Measurements from ENCODE around the gene ARL17A.
"Not testable (repeated sequence)": the region's sequence is repeated elsewhere in the genome, so short reads cannot be mapped to it uniquely, and the experiment has no call there.

The ARL17A gene

DNA sequence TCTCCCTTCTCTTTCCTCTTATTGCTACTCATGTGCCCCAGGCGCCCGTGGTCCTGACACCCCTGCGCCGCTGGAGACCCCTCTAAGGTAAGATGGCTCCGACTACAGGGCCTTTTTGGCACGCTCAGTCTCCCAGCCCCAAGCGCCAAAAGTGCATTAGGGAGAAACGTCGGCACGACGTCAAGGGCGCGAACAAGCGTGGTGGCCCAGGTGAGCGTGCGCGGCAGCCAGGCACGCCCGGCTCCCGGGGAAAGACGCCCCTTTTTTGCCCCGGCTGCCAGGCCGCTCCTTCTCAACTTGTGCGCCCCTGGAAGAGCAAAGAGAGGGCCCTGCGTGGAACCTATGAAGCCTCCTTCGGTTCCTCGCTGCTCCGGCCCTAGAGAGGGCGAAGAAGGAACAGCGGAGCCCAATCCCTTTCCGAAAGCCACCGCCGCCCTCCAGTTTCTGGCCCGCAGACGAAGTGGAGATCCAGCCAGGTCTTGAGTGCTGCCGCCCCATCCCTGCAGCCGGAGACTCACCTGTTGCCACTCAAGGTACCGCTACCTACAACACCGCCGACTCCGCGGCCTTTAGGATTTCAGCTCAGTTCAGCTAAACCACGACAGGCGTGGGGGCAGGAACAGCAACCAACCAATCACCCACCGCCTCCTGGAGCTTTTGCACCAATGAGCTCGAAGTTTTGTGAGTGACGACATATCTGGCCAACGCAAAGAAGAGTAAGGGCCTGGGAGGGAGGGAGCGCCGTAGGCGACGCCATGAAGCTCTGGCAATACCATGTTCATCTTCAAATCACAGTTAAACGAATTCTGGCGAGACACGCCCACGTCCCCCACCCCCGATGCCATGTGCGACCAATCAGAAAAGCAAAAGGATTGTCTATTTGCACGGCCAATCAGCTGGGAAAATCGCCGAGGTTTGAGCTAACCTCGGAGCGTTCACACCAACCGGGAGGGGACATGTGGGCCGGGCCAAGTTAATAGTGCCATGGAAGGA, at the start of gene ARL17A:
Gene ARL17A (minus strand): TSS at position 609 of the 993 bp plus-strand sequence. CDS start 3,369 bp downstream, outside the sequence.
- CTCF ChIA-PET, H3K36me3 Mint-ChIP-seq, H3K4me1 Mint-ChIP-seq, H3K9me3 Mint-ChIP-seq, H3K27me3 Mint-ChIP-seq: not testable (repeated sequence)
- peak; percentile 96 for DNase-seq
- Mint-ChIP-seq H3K4me3 (peak within 1 kb of the TSS; percentile 62), H3K27ac (peak within 1 kb of the TSS; percentile 86)

DNA sequence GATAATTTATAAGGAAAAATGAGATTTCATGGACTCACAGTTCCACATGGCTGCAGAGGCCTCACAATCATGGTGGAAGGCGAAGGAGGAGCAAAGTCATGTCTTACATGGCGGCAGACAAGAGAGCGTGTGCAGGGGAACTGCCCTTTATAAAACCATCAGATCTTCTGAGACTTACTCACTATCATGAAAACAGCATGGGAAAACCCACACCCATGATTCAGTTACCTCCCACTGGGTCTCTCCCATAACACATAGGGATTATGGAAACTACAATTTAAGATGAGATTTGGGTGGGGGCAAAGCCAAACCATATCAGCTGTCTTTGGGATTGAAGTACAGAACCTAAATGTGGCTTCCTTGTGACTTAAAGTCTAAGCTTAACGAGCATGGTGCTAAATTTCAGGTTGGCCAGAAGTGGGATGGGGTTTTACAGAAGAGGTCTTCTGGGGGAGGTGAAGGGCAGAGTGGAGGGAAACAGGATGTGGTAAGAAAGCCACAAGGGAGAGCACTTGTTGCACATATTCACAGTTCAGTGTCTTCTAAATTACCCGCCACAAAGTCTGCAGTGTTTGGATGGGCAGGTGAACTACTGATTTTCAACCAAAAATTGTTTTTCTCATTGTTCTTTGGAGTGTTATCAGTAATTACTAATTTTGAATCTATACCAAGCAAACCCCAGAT, 49.4 kb upstream of the ARL17A start:
- H3K4me1 Mint-ChIP-seq, DNase-seq, H3K27ac Mint-ChIP-seq, CTCF ChIA-PET, H3K4me3 Mint-ChIP-seq, H3K27me3 Mint-ChIP-seq, H3K36me3 Mint-ChIP-seq, H3K9me3 Mint-ChIP-seq: not testable (repeated sequence)

DNA sequence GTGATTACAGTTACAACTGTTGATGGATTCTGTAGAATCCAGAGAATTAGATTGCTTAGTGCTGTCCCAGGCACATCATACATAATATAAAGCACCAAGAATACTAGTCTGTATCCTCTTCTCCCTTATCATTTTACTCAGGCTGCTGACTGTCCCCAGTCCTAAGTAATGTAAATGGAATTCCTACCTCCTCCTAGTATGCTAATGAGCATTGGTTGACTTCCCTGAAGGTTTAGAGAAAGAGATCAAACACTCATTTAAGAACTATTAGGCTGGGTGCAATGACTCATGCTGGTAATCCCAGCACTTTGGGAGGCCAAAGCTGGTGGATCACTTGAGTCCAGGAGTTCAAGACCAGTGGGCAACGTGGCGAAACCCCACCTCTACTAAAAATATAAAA, 48.0 kb upstream of the ARL17A start:
- H3K4me1 Mint-ChIP-seq, H3K9me3 Mint-ChIP-seq, H3K27me3 Mint-ChIP-seq, H3K27ac Mint-ChIP-seq, H3K4me3 Mint-ChIP-seq, DNase-seq, CTCF ChIA-PET, H3K36me3 Mint-ChIP-seq: not testable (repeated sequence)

DNA sequence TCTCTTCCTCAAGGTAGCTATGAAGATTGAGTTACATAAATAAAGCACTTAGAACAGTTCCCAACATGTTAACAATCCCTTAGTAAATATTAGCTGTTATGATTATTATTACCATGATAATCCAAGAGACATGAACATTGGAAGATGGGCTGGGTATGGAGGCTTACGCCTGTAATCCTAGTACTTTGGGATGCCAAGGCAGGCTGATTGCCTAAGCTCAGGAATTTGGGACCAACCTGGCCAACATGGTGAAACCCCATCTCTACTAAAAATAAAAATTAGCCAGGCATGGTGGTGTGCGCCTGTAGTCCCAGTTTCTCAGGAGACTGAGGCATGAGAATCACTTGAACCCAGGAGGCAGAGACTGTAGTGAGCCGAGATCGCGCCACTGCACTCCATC, 45.2 kb upstream of the ARL17A start:
- H3K27me3 Mint-ChIP-seq, H3K4me3 Mint-ChIP-seq, H3K4me1 Mint-ChIP-seq, H3K36me3 Mint-ChIP-seq, H3K27ac Mint-ChIP-seq, DNase-seq, CTCF ChIA-PET, H3K9me3 Mint-ChIP-seq: not testable (repeated sequence)

DNA sequence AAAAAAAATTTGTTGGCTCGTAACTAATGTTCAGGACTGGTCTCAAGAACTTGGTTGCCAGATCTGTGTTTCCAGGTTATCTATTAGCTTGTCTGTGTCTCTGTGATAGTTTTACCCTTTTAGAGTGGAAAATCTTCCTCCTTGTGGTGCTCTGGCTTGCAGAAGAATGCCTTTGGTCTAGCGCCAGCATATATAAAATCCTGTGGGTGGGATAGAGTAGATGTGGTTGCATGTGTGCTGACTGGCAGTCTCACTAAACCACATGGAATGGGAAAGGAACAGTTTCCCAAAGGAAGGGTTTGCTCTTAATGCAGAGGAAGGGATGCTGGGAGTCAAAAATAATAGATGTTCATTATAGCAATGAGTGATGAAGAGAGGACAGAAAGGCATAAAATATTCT, 44.3 kb upstream of the ARL17A start:
- H3K27me3 Mint-ChIP-seq, H3K27ac Mint-ChIP-seq, H3K36me3 Mint-ChIP-seq, H3K4me1 Mint-ChIP-seq, DNase-seq, H3K9me3 Mint-ChIP-seq, H3K4me3 Mint-ChIP-seq, CTCF ChIA-PET: not testable (repeated sequence)

DNA sequence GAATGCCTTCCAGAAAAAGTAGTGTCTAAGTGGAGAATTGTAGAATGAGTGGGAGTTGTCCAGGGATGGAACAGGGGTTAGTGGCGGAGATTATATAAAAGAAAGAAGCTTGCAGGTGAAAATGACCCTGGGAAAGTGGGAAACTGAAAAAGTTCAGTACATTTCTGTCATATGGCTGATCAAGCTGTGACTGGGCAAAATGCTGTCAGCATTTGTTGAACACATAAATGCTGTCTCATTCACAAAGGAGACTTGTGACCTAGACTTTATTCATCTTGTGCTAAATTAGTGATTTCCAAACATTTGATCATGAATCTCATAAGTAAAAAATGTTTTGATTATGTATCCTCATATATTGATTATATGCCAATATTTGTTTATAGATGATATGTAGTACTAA, 39.5 kb upstream of the ARL17A start:
- H3K9me3 Mint-ChIP-seq, CTCF ChIA-PET, DNase-seq: not testable (repeated sequence)

DNA sequence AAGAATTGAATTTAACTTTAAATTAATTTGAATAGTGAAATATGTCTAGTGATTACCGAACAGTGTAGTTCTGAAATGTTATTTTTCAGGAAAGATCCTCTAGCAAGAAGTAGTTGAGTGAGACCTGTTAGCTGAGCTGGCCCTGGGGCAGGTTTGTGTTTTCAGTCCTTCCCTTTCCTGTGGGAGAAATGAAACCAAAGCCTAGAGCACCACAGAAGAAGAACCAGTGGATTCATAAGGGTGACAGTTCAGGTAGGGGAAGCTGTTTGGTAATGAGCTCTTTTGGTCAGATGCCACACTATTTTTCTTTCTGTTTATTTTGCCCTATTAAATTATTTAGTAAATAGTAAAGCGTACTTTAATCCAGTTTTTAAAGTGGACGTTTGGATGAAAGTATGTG, 37.6 kb upstream of the ARL17A start:
- H3K4me1 Mint-ChIP-seq, H3K27ac Mint-ChIP-seq, DNase-seq, H3K27me3 Mint-ChIP-seq, CTCF ChIA-PET, H3K36me3 Mint-ChIP-seq, H3K9me3 Mint-ChIP-seq, H3K4me3 Mint-ChIP-seq: not testable (repeated sequence)

More for the DNA sequence above, 39.5 kb upstream of the ARL17A start:
- not testable (repeated sequence) for H3K4me1 Mint-ChIP-seq, H3K27ac Mint-ChIP-seq, H3K36me3 Mint-ChIP-seq, H3K27me3 Mint-ChIP-seq, H3K4me3 Mint-ChIP-seq

DNA sequence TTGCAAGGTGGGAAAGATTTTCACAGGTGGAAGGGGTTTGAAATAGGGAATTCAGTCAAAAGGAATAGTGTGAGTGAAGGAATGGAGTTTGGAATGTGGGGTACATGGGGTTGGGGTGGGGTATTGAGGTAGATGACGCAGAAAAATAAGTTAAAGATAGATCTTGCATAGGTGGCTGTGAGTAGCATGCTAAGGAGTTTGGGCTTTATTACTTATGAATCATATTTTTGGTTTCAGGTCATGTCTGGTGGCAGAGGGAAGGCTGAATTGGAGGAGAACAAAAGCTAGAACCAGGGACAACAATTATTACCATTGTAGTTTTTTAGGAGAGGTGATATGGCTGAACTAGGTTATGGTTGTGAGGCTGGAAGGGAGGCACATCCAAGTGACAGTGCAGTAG, 34.4 kb upstream of the ARL17A start:
- H3K27ac Mint-ChIP-seq, DNase-seq, H3K9me3 Mint-ChIP-seq, CTCF ChIA-PET, H3K27me3 Mint-ChIP-seq, H3K4me3 Mint-ChIP-seq, H3K36me3 Mint-ChIP-seq, H3K4me1 Mint-ChIP-seq: not testable (repeated sequence)

DNA sequence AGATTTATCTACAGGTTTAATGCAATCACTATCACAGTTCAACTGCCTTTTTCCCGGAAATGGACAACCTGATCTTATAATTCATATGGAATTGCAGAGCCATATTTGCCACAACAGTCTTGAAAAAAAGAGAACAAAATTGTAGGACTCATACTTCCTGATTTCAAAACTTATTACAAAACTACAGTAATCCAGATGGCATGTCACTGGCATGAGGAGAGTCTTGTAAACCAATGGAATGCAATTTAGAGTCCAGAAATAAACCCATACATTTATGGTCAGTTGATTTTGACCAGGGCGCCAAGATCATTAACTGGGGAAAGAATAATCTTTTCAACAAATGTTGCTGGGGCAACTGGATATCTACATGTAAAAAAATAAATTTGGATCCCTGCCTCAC, 31.8 kb upstream of the ARL17A start:
- H3K4me1 Mint-ChIP-seq, H3K36me3 Mint-ChIP-seq, H3K9me3 Mint-ChIP-seq, DNase-seq, CTCF ChIA-PET, H3K4me3 Mint-ChIP-seq, H3K27me3 Mint-ChIP-seq, H3K27ac Mint-ChIP-seq: not testable (repeated sequence)

DNA sequence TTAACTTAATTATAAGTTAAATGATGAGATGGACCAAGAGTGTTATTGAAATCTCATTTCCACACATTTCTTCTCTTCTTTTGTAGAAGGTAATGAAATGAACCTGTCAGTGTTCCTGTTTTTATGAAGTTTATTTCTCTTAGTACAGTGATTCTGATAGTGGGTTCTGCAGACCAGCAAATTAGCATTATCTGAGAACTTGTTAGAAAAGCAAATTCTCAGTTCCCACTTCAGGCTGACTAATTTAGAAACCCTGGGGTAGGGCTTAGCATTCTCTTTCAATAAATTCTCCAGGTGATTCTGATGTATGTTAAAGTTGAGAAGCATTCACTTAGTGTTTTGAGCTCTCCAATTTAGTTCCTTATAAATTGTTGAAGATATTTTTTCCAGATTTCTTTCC, 23.6 kb upstream of the ARL17A start:
- H3K4me1 Mint-ChIP-seq, H3K4me3 Mint-ChIP-seq, CTCF ChIA-PET, H3K36me3 Mint-ChIP-seq, H3K27ac Mint-ChIP-seq, H3K27me3 Mint-ChIP-seq, H3K9me3 Mint-ChIP-seq, DNase-seq: not testable (repeated sequence)

DNA sequence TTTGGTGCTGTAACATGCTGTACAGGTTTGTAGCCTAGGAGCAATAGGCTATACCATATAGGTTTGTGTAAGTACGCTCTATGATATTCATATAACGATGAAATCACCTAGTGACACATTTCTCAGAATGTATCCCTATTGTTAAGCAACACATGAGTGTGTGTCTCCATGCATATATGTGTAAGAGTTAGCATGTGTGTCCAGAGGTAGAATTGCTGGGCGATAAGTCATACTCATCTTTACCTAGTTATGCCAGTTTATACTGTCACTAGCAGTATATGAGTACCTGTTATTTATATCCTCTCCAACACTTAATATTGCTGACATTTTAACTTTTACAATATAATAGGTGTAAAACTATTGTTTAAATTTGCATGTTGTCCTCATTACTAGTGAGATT, 21.3 kb upstream of the ARL17A start:
- H3K4me3 Mint-ChIP-seq, H3K36me3 Mint-ChIP-seq, H3K27ac Mint-ChIP-seq, H3K9me3 Mint-ChIP-seq, H3K27me3 Mint-ChIP-seq, H3K4me1 Mint-ChIP-seq, DNase-seq, CTCF ChIA-PET: not testable (repeated sequence)

DNA sequence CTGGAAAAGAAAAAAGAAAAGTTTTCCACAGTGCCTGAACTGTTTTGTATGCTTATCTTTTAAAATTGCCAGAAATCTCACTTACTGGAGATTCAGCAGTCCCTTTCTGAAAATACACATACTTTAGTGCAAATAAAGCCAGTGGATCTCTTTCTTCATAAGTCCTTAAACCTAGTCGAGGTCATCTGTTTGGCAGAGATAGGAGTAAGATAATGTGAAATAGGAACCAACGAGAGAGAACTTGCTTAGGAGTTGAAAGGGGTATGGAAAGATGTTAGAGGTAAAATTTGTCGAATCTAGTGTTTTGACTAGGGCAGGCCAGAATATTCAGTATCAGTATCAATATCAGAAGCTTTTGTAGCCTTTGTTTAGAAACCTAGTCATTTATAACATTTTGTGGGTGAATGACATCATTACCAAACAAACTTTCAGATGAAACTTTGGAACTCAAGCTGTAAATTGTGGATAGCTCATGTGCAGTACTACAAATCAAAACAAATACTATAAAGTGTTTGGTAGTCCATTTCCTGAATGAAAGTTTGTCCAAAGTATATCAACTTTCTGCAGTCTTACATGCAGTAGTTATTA, 18.9 kb upstream of the ARL17A start:
- H3K36me3 Mint-ChIP-seq, H3K27ac Mint-ChIP-seq, H3K4me3 Mint-ChIP-seq, H3K4me1 Mint-ChIP-seq, H3K9me3 Mint-ChIP-seq, DNase-seq, CTCF ChIA-PET, H3K27me3 Mint-ChIP-seq: not testable (repeated sequence)

DNA sequence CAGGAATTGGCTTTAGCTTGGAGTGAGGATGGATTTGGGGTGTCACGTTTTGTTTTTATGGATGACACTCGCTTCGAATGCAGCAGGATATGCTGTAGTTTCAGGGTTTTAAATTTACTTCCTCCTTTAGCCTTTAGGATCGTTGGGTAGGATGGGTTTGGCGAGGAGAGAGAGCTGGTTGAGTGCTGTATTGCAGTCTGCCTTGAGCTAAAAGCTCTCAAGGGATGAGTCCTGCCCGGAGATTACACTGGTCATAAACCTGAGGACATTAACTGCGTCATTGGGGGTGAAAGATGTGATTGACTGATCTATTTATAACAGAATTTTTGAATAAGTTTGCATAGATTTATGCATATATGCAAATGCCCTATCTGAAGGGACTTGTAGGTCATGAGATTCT, 11.8 kb upstream of the ARL17A start:
- CTCF ChIA-PET, H3K4me3 Mint-ChIP-seq, H3K27ac Mint-ChIP-seq, DNase-seq, H3K9me3 Mint-ChIP-seq, H3K27me3 Mint-ChIP-seq, H3K4me1 Mint-ChIP-seq, H3K36me3 Mint-ChIP-seq: not testable (repeated sequence)

DNA sequence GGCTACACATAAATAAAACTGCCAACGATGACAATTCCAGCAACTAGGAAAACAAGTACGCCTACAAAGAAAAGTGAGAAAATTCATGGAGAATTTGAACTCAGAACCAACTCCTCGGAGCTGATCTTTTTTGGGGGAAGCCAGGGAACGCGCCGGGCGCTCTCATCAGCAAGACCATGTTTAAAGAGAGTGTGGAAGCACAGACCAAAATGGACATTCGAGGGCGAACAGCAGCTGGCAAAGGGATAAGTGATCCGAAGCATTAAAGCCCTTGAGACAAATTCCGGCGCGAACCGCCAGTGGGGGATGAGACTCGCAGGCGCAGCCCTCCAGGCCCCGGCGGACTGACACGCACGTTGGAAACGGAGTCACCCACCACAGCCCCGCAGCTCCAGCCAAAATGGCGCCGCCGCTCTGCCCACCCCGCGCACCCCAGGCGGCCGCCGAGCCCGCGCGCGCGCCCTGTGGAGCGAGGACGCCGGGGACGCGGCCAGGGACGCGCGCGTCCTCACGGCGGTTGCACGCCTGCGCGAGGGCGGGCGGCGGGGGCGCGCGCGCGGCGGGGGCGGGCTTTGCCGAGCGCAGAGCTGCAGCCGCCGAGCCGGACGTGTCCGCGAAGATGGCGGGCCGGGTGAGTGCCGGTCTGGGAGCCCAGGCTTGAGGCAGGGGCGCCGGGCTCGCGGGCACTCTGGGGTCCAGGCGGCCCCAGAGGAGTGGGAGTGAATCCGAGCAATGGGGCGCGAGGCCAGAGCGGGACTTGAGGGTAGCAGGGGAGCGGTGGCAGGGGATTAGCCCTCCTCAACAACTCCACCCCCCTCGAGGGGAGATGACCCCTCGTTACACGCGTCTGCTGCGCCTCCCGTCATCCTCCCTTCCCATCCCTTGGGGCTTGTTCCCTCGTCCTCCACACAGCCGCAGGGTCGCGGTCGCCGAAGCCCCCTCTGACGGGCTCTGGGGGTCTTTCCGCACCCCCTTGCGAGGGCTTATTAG, 11.0 kb upstream of the ARL17A start, which contains the start of gene NSF:
Gene NSF (plus strand): TSS at position 513 of the 990 bp plus-strand sequence. CDS start 107 bp downstream, at position 620.
- H3K27ac Mint-ChIP-seq, H3K4me1 Mint-ChIP-seq, CTCF ChIA-PET, H3K27me3 Mint-ChIP-seq, H3K9me3 Mint-ChIP-seq, H3K4me3 Mint-ChIP-seq, H3K36me3 Mint-ChIP-seq, DNase-seq: not testable (repeated sequence)

All from activated naive CD4-positive, alpha-beta T cell treated with anti-CD3 and anti-CD28 coated beads, Interleukin-2, amount 10 ng/mL, durations not matched to agents 7 days and 5 days (primary cell).